GM18907 (cell line): Measurements from ENCODE around the gene S100A2.

Experiments used
- ATAC-seq: cut with Tn5 transposase; IDR thresholded peaks from one replicate; pipeline ENCODE4 v1.9.1; 2021; ENCODE audit warnings: mild to moderate bottlenecking, moderate library complexity; ENCODE audit not compliant: unreplicated experiment

The S100A2 gene

GRCh38 chr1:153546796-153547559, 18.7 kb downstream of the S100A2 start:
- ATAC-seq, result no peak

DNA sequence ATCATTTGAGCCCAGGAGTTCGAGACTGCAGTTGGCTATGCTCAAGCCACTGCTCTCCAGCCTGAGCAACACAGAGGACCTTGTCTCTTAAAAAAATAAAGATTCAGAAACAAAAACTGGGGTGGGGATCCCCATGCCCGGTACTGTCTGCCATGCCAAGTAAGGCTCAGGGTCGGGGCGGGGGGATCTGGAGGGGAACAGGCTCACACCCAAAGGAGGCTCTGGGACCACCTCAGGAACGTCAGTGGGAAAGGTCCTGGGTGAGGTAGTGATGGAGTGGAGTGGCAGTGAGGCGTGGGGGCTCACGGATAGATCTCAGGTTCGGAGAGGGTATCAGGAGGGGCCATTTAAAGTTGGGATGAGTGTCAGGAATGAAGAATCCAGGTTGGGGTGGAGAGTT, 19.3 kb downstream of the S100A2 start:
- no peak for ATAC-seq

DNA sequence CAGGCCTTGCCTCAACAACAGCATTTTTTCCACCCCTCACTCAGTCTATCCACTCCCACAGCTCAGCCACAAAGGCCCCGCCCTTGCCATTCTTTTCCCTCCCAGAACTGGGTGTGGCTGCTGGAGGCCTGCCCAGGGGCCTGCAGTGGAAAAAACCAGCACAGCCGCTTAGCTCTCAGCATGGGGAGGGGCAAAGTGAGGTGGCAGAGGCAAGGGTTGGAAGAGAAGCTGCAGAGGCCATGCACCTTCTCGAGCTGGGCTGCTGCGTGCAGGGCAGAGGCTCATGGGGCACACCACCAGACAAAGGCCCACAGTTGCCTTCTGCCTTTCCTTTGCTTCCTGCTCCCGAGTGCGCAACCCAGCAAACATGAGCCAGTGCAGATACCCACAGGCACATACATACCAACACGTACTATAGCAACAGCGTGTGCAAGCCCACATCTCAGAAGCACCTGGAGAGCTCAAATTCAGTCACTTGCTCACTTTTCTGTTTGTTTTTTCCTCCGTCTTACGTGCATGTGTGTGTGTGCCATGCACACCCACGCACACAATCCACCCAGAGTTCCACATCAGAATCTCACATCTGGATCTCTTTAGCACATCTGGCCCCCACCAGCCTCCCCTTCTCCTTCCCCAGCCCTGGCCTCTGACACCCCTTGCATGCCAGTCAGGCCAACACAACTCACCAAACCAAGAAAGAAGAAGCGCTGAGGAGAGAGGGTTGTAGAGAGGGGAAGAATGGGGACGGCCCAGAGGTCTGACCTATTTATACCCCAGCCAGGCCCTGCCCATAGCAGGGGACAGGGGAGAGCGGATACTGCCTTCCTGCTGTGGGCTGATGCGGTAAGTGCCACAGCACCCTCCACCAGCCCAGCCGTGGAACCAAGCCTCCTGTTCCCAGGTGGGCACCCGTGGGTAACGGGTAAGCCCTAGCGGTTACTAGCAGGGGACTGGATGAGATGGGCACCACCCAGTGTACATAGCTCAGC, 20.3 kb downstream of the S100A2 start, which contains the start of gene S100A4:
TSS of gene S100A4 (minus strand) at position 740 of the 989 bp plus-strand sequence. CDS start 1,012 bp downstream, outside the sequence.
- peak; percentile 64 for ATAC-seq

DNA sequence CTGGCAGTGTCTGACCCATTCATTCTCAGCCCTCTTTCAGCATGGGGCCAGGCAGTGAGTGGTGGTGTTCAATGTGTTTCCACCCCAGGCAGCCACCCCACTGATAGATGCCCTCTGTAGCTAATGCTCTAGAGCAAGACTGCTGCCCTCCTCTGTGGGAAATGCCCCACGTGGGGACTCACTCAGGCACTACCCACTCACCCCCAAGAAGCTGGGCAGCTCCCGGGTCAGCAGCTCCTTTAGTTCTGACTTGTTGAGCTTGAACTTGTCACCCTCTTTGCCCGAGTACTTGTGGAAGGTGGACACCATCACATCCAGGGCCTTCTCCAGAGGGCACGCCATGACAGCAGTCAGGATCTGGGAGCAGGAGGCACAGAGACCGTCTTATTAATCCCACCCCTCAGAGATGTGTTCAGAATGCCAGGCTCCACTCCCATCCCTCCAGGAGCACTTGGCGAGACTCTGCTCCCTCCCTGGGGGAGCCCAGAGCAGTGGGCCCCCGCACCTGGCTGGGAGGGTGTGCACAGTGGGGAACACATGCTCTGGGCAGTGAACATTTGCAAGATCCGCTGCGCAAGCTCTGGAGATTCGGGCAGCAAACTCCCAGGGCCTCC, 21.1 kb downstream of the S100A2 start:
- no peak for ATAC-seq

DNA sequence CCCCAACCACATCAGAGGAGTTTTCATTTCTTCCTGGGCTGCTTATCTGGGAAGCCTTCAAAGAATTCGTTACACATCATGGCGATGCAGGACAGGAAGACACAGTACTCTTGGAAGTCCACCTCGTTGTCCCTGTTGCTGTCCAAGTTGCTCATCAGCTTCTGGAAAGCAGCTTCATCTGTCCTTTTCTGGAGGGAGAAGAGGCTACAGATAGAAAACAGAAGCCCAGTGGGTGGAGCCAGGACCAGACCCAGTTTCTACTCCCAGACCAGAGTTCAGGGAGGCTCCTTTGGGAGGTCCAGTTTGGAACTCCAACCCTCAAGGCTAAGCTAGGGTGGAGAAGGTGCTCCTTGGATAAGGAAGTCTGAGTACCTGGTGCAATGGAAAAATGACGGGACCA, 21.9 kb downstream of the S100A2 start:
- ATAC-seq, result no peak

DNA sequence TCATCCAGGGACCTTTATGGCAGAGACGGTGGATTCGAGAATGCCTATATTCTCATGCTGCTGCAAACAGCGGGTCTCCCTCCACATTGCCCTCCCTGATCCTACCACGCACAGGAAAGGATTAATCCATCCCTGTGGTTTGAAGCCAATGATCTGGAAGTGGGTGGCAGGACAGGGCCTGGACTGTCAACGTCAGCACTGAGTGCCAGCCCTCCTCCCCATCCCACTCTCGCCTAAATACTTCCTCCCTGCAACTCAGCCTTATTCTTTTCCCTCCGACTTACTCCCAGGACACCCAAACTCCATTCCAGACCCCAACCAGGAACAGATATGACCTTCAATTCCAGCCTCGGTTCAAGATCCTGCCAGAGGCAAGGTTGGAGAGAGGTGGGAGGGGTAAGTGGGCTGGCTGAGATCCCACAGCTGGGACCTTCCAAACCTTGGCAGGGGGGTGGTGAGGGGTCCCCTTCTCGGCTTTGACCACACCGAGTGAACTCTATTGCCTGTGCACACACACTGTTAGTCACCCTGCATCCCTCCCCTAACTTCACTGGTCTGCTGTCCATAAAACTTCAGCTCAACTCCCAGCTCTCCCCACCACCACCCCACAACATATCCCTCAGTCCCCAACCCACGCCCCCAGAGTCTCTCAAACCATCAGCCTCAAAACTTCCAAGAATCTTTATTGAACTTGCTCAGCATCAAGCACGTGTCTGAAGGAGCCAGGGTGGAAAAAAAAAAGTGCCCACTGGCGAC, 22.5 kb downstream of the S100A2 start:
- no peak for ATAC-seq

- ATAC-seq, result no peak
Measured at GRCh38 chr1:153541641-153542590, 23.7 kb downstream of the S100A2 start.

GRCh38 chr1:153540394-153541361, 25.0 kb downstream of the S100A2 start, which contains the start of gene S100A5:
TSS of gene S100A5 (minus strand) at chr1:153540934. CDS start at chr1:153540191, 743 bp downstream.
- ATAC-seq, result no peak

DNA sequence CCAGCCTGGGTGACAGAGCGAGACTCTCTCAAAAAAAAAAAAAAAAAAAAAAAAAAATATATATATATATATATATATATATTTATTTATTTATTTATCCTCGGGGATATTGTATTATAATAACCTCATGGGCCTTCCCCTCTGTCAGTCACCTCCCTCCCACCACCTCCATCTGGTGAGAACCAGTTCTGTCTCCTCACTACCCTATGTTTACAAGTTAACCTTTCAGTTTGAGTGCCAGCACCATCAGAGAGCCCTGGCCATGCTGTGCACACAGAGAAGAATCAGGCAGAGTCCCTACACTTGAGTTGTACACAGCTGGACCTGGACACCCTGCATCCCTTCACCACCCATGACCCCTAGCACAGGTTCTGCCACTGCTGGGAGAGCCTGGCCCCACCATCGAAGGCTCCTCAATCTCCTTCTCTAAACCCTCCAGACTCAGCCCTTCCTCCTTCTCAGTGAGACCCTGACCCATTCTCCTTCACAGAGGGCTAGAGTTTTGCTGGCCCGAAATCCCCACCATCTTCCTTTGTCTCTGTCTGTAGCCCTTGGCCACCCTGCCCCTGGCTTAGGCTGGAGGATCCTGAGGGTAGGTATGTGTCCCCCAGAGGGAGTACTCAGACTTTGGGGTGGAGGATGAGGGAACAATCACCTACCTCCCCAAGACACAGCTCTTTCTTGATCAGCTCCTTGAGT, 26.1 kb downstream of the S100A2 start:
- no peak for ATAC-seq

DNA sequence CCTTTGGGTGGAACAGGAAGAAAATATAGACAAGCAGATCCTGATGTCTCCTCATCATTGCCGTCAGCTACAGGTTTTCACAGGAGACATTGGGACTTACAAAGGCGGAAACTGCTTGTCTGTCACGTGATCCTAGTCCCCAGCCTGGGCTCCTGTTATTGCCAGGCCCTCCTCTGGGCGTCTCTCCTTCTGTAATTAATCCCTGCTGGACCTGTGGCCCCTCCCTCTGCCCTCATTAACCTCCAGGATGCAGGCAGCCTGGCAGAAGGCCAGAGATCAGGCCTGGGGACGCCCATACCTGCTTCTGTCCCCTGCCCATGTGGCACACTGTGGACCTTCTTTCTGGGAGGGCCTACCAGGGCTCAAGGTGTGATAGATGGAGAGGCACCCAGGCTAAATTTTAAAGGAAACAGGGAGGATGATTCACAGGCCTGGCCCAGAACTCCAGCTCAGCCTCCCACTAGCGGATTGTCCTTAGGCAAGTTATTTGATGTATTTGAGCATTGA, 27.3 kb downstream of the S100A2 start:
- no peak for ATAC-seq

GRCh38 chr1:153537376-153537730, 28.3 kb downstream of the S100A2 start:
- no peak for ATAC-seq

- ATAC-seq, result no peak
Measured at GRCh38 chr1:153536671-153537375, 28.8 kb downstream of the S100A2 start.

DNA sequence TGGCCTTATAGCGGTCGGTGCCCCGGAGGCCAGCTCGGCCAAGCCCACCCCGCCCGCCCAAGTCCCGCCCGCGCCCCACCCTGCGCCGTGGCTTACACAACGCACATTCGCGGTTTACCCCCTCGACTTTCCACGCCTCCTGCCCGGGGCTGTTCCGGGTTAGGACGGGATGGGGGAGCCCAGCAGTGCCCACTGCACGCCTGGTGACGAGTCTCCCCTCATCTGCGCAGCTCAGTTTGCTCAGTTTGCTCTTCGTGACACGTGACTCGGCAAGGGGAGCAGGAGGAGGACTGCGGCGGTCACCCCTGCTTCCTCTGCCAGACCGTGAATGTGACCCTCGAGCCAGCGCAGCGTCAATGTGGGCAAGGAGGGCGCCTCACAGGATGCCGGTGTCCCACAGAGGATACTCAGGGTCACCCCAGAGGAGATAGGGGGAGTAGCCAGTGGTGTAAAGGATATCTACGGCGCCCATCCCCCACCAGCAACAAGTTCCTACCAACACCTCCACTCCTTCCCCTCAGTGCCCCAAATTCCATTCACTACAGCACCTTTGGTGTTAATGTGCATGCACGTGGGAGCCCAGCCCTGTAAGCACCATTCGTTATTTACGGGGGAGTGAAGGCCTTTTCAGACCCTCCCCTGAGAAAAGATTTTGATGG, 29.5 kb downstream of the S100A2 start:
- peak; percentile 51 for ATAC-seq

GRCh38 chr1:153535242-153536011, 30.2 kb downstream of the S100A2 start, which contains the start of gene S100A6:
TSS of gene S100A6 (minus strand) at chr1:153535991. CDS start at chr1:153535339, 652 bp downstream.
- peak; percentile 42 for ATAC-seq

- ATAC-seq, result no peak
Measured at GRCh38 chr1:153534925-153535241, 30.8 kb downstream of the S100A2 start.
